Hepatocyte (in vitro differentiated cells): ENCODE measurements around the gene SRPK1.
"Not testable (repeated sequence)": the region's sequence is repeated elsewhere in the genome, so short reads cannot be mapped to it uniquely, and the experiment has no call there.

ENCODE experiments used
- CTCF ChIP-seq: fragments of 200-600 bp; sonication (generic); IDR thresholded peaks from 2 replicates; pipeline ENCODE4 v1.5.1; 2016; ENCODE audit warnings: antibody characterized with exemption, mild to moderate bottlenecking; ENCODE audit not compliant: poor library complexity
- EZH2 ChIP-seq: fragments of 200-600 bp; sonication (generic); IDR thresholded peaks from 2 replicates; pipeline ENCODE4 v1.6.1; 2016; ENCODE audit warnings: antibody characterized with exemption, mild to moderate bottlenecking, borderline replicate concordance

DNA sequence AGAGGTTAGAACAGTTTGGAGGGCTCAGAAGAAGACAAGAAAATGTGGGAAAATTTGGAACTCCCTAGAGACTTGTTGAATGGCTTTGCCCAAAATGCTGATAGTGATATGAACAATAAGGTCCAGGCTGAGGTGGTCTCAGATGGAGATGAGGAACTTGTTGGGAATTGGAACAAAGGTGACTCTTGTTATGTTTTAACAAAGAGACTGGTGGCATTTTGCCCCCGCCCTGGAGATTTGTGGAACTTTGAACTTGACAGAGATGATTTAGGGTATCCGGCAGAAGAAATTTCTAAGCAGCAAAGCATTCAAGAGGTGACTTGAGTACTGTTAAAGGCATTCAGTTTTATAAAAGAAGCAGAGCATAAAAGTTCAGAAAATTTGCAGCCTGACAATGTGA is 19.1 kb upstream of the SRPK1 start:
- TF ChIP-seq CTCF, EZH2: not testable (repeated sequence)
